GM21381 (cell line): ENCODE measurements around the gene SLC37A1.
"Not testable (repeated sequence)": the region's sequence is repeated elsewhere in the genome, so short reads cannot be mapped to it uniquely, and the experiment has no call there.

Experiments
- ATAC-seq: cut with Tn5 transposase; IDR thresholded peaks from one replicate; pipeline ENCODE4 v1.9.1; 2021; ENCODE audit warnings: mild to moderate bottlenecking, moderate library complexity; ENCODE audit not compliant: unreplicated experiment

Gene SLC37A1

DNA sequence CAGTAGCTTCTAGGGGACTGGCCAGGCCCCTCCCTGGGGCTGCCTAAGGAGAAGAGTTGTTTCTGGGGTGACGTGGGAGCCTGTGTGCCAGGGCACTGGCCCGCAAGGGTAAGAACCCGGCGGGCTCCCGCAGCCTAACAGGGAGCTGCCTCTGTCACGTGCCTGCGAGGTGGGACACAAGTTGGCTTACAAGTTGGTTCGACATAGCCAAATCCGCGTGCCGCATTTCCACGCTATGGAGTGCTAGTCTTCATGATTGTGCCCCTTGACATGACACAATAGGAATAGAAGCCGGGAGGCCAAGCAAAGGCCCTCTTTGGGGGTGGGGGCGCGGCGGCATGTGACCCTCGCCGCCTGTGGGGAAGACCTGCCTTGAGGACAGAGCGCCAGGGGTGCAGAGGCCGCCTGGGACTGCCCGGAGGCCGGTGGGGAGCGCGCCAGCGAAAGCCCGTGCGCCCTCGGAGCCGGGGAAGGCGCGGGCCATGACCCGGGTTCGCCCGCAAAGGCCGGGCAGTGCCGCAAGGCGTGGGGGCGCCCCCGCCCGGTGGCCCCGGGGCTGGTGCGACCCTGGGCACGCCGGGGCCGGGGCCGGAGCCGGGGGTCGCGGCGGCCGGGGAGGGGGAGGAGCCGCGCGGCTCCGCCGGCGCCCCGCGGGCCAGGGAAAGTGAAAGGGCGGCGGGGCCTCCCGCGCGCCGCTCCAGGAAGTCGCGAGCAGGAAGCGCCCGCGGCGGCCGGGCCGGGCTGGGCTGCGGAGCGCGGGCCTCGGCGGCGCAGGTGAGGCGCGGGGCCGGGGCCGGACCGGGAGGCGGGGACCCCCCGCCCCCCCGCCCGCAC, at the start of gene SLC37A1:
Gene SLC37A1 (plus strand): TSS at position 702 of the 834 bp plus-strand sequence. CDS start 4,603 bp downstream, outside the sequence.
- peak; percentile 53 for ATAC-seq

DNA sequence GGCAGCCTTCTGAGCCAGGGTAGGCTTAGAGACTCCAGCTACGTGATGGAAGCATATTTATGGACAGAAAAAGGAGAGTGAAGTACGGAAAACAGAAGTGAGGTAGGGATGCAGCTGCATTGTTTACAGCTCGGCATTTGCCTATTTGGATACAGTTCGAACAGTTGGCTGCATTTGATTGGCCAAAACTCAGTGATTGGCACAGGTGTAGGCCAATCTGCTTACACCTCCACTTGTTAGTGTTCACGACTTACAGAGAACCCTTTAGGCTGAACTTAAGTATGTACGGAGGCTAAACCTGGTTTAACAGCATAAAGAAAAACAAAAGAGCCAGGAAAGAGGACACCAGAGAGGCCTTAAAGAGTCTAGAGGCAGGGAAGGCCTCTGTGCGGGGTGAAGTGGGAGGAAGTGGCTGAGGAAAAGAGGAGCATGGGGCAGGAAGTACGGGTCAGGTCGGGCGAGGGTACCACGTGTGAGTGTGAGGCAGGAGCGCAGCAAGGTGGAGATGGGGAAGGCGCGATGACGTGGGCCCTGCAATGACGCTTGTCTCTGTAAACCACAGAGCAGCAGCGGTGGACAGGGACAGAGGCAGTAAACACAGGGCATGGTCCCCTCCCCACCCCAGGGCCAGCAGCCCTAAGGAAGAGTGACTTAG, 49.7 kb upstream of the SLC37A1 start:
- ATAC-seq, result no peak

DNA sequence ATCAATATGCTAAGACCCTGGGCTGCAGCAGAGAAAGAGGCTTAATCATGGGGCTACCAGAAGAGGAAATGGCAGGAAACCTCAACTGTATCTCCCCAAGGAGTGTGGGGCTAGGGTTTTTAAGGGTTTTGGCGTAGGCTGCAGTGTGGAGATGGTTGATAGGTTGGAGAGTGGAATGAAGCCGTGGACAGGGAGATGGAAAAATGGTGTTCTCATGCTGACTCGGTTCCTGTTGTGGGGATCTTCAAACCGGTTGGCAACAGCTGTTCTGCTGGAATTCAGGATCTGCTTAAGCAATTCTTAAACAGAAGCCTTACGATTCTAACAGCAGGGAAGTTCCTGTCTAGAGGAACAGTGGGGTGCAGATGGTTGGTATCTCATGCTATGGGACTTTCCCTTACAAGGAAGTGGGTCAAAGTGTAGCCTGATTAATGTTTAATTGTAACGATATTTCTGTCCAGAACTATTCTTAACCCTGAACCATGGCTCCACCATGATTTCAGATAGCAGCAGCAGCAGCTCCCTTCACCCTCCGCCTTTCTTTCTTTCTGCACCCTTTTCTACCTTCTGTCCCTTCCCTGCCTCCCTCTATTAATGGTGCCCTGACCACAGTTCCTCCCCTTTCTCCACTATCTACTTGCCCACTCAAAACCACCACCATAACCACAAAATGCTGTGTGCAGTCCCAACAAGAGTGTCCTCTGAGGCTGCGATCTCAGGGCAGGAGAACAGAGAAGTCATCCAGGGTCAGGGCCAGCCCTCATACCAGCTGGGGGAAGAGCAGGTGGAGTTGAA, 48.4 kb upstream of the SLC37A1 start:
- ATAC-seq, result peak; percentile 31

DNA sequence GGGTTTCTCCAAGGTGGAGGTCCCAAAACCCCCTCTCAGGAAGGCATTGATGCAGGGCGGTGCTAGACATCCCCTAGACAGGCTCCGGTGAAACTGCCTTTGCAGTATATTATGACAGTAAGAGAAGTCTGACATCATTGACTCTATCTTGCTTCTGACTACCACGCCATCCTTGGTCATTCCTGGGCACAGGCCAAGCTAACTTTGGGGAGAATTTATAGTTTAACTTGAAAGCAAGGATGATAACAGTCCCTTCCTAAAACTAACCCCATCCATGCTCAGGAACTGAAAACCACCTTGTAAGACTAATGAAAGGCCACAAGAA, 47.9 kb upstream of the SLC37A1 start:
- peak; percentile 24 for ATAC-seq

DNA sequence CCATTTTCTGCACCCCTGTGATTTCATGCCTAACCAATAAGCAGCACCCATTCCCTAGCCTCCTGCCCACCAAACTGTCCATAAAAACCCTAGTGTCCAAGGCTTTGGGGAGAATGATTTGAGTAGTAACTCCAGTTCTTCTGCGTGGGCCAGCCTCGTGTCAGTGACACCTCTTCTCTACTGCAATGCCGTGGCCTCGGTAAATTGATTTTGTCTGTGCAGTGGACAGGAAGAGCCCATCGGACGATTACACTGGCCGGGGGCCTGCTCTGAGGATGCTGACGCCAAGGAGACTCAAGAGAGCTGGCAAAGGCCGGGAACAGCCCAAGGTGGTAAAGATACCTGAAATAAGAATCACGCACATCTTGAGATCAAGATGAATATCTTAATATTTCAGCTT, 47.0 kb upstream of the SLC37A1 start:
- ATAC-seq, result no peak

DNA sequence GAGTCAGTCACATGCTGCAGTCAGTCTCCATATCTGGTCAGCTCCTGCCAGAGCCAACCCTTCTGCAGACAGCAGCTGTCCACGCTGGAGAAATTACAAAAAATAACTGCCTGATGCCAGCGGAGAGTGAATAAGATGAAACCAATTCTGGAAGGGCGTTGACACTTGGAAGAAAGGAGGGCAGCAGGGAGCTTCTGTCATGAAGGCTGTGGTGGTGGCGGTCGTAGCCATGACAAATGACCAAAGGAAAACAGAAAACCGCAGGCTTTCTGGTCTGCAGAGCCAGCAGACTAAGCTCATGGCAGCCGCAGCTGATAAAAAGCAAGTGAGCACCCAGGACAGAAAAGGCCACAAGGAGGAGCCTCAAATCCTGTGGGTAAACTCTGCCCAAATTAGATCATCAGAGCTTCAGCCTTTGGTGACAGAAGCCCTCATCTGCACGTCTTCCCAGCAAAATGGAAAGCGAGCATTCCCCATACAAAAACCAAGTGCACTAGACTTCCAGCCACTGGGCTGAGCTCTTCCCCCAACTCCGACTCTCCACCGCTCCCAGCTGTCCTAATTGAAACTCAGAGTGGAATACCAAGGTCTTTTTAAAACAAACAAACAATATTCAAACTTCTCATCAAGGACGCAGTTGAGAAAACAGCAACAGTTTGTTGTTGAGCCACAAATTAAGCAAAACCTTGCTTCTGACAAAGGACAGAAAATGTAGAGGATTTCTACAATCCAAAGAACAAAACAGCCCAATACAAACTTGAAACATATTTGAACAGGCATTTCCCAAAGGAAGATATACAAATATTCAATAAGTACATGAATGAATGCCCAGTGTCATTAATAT, 46.3 kb upstream of the SLC37A1 start:
- ATAC-seq, result peak; percentile 41

DNA sequence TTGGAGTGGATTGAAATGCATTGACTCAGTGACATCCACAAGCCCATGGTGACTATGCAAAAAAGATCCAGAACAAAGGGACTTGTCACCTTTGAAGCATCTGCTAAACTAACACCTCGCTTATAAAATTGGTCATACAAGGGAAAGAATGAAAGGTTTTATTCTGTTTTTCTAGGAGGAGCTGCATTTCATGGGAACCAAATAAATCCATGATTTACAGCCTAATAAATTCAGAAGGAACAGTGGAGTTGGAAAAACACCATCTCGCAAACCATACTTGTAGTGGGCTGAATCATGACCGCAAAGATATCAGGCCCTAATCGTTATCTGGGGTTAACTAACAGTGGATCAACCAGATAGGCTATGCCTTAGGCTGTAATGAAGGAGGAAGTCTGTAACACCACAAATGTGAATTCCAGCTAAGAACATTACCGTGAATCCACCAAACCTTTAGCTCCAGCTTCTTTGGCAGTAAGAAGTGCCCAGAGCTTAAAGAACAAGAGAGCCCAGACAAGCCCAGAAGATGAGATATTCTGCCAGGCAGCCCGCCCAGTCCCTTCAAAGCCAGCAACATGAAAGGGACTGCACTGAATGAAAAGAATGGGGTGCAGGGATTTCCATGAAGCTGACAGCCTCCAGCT, 45.0 kb upstream of the SLC37A1 start:
- ATAC-seq, result no peak

DNA sequence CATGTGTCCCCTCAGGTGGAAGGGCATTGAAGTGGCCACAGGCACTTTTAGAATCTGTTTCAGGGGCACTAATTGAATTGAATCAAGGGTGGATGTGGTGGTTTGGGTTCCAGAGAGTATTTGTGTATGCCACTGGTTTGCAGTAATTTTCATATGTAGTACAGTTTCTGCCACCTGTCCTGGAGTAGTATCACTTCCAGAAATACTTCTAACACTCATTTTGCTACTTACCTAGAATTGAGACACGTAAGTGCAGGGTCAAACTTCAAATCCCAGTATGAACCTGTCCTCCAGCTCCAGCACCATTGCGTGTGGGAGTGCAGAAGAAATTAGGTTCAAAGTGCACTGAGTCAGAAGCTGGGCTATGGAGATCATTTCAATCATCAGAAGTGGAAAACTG, 44.4 kb upstream of the SLC37A1 start:
- no peak for ATAC-seq

DNA sequence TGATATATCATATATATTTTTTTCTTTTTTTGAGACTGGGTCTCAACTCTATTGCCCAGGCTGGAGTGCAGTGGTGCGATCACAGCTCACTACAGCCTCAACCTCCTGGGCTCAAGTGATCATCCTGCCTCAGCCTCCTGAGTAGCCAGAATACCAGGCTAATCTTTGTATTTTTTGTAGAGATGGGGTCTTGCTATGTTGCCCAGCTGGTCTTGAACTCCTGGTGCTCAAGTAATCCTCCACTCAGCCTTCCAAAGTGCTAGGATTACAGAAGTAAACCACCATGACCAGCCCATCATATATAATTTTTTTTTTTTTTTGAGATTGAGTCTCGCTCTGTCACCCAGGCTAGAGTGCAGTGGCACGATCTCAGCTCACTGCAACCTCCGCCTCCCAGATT, 43.9 kb upstream of the SLC37A1 start:
- ATAC-seq, result not testable (repeated sequence)

DNA sequence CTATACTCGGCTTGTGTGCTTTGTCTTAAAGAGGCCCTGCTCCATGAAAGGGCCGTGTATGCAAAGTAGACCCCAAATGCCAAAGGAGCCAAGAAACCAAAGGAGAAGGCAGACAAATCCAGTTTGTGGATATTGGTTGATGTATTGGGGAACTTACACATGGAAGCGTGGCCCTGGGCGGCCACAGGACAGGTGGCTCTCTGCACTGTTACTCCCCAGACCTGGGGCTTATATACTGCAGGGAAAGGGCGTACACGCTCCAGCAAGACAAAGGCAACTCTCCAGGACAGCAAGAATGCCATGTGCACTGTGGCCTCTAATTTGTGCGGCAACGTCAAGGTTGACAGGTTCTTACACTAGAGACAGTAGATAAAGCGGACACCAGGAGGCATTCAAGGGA, 42.4 kb upstream of the SLC37A1 start:
- no peak for ATAC-seq

DNA sequence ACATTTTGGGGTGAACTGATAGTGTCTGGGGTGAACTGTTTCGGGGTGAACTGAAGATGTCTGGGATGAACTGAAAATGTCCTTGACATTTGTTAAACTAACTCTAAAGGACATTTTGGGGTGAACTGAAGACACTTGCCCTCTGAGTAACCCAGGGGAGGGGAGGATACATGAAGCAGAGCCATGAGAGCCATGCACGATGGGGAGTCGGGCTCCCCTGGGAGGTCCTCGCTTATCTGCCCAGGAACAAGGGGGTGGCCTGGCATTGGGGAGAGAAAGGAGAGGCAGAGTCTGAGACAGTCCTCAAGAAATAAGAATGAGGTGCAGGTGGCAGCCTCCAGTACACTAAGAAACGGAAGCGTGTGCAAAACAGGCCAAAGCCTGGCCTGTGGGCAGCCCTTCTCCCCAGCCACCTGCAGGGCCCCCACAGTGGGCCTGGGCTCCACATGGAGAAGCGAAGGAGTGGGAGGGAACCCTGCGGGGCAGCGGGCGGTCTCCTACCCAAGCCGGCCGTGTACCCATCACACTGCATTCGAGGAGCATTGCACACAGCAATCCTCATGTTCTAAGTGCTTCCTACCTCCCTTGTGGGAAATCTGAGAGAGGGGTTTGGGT, 41.8 kb upstream of the SLC37A1 start:
- no peak for ATAC-seq

DNA sequence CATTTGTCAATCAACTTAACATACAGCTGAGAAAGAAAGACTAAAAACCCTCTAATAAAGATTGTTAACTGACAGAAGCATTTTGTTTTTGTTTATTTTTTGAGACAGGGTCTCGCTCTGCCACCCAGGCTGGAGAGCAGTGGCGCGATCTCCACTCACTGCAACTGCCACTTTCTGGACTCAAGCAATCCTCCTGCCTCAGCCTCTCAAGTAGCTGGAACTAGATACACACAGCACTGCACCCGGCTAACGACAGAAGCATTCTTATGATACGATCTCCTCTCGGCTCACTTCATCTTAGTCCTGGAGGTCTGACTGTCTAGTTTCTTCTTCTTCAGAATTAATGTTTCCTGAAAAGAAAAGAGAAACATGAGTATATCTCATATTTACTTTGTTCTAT, 41.1 kb upstream of the SLC37A1 start:
- no peak for ATAC-seq

DNA sequence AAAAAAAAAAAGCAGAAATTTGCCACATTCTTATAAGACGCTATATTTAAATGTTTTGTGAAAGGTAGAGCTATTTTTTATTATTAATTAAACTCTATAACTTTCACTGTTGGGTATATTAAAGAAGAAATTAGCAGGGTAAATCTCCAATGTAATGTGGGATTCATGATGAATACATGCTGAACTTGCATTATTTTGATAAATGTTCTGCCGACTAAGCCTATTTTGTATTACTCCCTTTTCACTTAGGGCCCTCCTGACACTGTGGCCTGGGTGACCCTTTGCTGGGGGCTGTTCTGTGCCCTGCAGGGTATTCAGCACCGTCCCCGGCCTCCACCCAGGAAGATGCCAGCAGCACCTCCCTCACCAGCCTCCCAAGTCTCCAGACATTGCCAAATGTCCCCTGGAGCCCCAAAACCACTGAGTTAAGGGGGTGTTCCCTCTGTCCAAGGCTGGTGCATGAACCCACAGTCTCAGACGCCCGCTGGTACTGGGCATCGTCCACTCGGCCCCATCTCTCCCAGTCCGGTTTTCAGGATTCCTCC, 40.1 kb upstream of the SLC37A1 start:
- no peak for ATAC-seq

DNA sequence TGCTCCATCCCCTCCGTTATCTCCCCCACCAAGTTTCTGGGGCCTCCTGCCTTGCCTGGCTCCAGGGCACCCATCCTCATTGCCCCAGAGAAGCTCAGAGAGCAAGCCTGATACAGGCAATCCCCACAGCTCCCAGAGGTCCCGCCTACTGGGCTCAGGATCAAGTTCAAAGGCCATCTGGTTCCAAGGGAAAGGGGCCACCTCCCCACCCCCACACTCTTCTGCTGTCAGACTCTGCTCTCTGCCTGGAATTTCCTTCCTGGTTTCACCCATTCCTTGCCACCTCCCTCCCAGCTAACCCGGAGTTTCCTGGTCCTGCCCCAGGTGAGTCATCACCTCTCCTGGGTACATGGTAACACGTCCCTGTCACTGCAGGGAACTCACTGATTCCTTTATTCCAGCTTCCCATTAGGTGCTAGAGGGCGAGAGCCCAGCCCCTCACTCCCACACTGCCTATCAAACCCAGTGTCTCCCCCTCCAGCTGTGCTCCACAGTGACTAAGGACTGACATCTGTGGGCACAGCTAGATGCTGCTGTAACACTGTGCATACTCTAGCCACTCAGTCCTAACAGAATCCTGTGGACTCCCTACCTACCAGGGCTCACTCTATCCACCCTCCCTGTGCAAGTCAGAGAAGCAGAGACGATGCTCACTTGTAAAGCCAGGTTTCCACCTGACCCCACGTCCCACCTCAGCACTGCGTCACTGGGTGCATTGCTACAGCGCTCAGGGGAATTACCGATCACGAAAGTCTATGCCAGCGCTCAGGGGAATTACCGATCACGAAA, 39.4 kb upstream of the SLC37A1 start:
- ATAC-seq, result no peak

DNA sequence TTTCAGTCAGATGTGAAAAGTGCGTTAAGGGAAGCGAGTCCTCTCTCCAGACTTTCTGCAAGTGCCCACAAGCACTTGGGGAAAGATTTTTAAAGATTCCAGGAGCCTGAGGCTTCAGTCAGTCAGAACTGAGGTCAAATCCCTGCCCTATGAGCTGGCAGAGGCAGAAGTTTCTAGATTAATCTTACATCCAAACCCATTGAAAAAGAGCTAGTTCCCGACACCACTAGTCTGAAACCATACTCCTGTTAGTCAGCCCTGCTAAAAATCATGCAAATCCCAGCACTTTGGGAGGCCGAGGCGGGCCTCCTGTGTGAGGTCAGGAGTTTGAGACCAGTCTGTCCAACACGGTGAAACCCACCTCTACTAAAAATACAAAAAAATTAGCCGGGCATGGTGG, 38.6 kb upstream of the SLC37A1 start:
- ATAC-seq, result no peak

DNA sequence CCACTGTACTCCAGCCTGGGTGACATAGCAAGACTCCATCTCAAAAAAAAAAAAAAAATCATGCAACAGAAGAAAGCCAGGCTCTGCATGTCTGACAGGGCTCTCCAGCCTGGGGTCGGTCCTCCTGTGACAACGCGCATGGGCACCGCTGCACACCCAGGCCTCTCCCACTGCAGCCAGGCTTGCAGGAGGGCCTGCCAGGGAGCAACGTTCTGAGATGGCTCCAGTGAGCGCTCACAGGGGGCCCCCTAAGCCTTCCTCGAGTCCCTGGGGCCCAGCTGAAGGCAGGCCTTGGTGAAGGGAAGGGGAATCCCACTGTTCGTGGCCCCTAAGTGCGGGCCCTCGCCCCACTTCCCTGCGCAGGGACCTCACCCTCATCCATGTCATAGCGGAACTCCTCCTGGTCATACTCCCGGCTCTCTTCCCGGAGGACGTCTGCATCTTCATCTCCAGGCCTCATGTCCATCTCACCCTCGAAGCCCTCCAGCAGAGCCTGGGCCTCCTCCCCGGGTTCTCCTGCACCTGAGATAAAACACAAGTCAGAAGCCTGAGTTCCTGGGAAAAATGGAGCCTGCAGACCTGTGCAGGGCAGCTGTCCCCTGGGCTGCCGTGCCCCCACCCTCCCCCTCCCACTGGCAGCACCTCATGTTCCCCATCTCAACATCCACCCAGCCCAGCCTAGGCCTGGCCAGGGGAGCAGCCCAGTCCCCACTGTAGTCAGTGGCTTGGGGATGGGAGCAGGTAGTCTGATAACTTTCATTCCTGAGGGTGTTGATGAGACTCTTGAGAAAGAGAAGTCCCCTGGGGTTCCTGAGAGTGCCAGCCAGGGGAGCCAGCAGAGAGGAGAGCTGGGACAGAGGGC, 37.9 kb upstream of the SLC37A1 start:
- ATAC-seq, result no peak

DNA sequence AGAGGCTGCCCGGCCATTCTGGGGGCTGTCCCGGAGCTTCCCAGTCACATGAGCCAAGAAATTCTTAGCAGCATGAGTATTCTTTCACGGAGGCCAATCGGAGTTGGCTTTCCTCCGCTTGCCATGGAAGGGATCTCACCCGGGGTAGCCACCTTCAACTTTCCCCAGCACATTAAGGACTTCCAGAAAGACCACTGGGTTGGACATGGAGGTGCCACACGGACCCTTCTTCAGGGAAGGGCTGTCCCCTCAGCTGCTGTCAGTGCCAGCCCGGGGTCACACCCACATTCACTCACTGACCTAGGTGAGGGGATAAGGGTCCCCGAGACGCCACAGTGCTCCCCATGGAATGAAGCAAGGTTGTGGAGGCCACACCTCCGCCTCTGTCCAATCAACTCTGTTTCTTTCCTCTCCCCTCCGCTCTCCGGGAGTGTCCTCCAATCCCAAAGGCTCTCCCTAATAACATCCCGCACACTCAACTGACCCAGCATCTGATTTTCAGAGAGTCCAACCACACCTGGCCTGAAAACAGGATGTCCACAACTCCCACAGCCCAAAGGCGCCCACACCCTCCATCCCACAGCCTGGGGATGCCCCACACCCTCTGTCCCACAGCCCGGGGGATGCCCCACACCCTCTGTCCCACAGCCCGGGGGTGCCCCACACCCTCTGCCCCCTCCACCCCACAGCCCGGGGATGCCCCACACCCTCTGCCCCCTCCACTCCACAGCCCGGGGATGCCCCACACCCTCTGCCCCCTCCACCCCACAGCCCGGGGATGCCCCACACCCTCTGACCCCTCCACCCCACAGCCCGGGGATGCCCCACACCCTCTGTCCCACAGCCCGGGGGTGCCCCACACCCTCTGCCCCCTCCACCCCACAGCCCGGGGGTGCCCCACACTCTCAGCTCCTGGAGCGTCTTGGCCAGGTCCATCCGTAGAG, 37.0 kb upstream of the SLC37A1 start:
- no peak for ATAC-seq
